Activated CD8-positive, alpha-beta memory T cell treated with anti-CD3 and anti-CD28 coated beads, Interleukin-2, amount 10 ng/mL, durations not matched to agents 7 days and 5 days (primary cell): Measurements from ENCODE around the gene SLC2A8. TPM values are rescaled to one million over a fixed set of nuclear protein-coding genes. Genes with fewer than 3 reads are reported as not detected.

Experiments
- ATAC-seq: fragments of 150-1000 bp; cut with Tn5 transposase; one replicate; pipeline ENCODE4 v1.10.0; 2021; ENCODE audit warnings: moderate library complexity
- CTCF ChIA-PET: fragments of 350-600 bp; sonication (Branson Sonifier 250); formaldehyde crosslinking; loops from one replicate; lab custom pipeline; 2021; ENCODE audit warnings: antibody characterized with exemption; lab: Charles Lee
- DNase-seq: peaks from one replicate; pipeline ENCODE4 v3.0.0-alpha.2; 2020
- H3K27ac Mint-ChIP-seq: one replicate; pipeline ENCODE4 v1.8.0; 2021; ENCODE audit warnings: mild to moderate bottlenecking, mixed read lengths
- H3K27me3 Mint-ChIP-seq: one replicate; pipeline ENCODE4 v1.8.0; 2021; ENCODE audit warnings: mixed read lengths
- H3K36me3 Mint-ChIP-seq: one replicate; pipeline ENCODE4 v1.8.0; 2021; ENCODE audit warnings: mild to moderate bottlenecking, mixed read lengths
- H3K4me1 Mint-ChIP-seq: one replicate; pipeline ENCODE4 v1.8.0; 2021; ENCODE audit warnings: mixed read lengths
- H3K4me3 Mint-ChIP-seq: one replicate; pipeline ENCODE4 v1.8.0; 2021; ENCODE audit warnings: mild to moderate bottlenecking, moderate library complexity, mixed read lengths
- H3K9me3 Mint-ChIP-seq: one replicate; pipeline ENCODE4 v1.8.0; 2022; ENCODE audit warnings: low read depth, mixed read lengths
- total RNA-seq, 2 experiments: library from RNA; stranded (reverse); gene quantifications; one replicate each; pipeline ENCODE4 v1.2.3, GENCODE V29; 2021

The SLC2A8 gene
- total RNA-seq, 2 experiments from 2014 or later: 12.1 to 26.0 TPM

DNA sequence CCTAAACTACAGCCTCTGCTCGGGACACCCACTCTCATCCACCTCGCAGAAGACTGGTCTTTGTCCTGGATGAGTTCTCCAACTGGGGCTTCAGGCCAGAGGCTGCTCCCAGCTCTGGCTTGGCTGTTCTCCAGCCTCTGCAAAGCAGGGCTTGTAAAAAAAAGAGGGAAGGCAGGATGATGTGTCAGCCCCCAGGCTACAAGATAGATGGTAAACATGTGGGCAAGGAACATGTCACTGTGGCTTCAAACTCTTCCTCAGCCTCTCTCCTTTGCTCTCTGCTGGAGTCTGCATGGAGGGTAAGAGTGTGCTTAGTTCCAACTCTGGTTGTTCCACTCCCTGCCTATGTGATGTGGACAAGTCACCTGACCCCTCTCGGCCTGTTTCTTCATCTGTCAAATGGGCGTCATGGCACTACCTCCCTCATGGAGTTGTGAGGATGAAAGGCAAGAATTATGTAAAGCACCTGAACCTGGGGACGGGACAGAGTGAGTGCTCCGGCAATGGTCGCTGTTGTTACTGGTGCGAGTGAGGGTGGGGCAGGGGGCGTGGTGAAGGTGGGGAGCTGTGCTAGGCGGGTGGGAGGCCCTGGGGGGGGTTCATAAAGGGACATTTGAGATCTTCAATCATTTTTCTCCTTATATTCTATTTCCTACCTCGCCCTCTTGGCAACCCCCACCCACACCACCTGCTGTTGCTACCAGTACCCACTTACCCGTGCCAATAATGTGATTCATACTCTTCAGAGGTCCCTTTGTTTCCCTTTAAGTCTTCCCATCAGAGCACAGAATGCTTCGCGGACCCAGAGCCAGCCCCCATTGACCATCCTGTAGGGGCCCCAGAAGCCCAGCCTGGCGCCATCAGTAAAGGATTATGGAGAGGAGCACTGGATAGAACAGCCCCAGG, 20.4 kb downstream of the SLC2A8 start:
- ATAC-seq (no peak), DNase-seq (no peak)
- Mint-ChIP-seq H3K27ac (no peak overlapping the region), H3K4me1 (peaks cover 3% of the 10 kb centered on the region), H3K9me3 (no peaks in the 10 kb centered on the region), H3K36me3 (no peaks in the 10 kb centered on the region), H3K4me3 (no peak overlapping the region), H3K27me3 (peaks cover 2% of the 10 kb centered on the region)
- CTCF ChIA-PET: interaction anchor here (0.8 to 2.1 kb wide), 6 partner anchors 17 to 204 kb away, joined by 3 to 8 read pairs (median 4); partner anchors contain the start of gene SLC2A8

GRCh38 chr9:127418037-127418471, 21.1 kb downstream of the SLC2A8 start:
- no peak overlapping the region for H3K27ac Mint-ChIP-seq
- no peak overlapping the region for H3K4me3 Mint-ChIP-seq
- DNase-seq (peak; percentile 64), ATAC-seq (peak; percentile 78)
- no peaks in the 10 kb centered on the region for H3K36me3 Mint-ChIP-seq
- peaks cover 10% of the 10 kb centered on the region for H3K4me1 Mint-ChIP-seq
- H3K27me3 Mint-ChIP-seq: peaks cover 2% of the 10 kb centered on the region
- CTCF ChIA-PET: interaction anchor here (0.8 to 1.6 kb wide), 4 partner anchors 18 to 205 kb away, joined by 3 to 8 read pairs (median 4); partner anchors contain the start of gene SLC2A8
- H3K9me3 Mint-ChIP-seq: no peaks in the 10 kb centered on the region

GRCh38 chr9:127419348-127419747, 22.4 kb downstream of the SLC2A8 start:
- Mint-ChIP-seq H3K9me3 (no peaks in the 10 kb centered on the region), H3K4me1 (peaks cover 13% of the 10 kb centered on the region), H3K27ac (no peak overlapping the region), H3K36me3 (no peaks in the 10 kb centered on the region), H3K27me3 (no peaks in the 10 kb centered on the region), H3K4me3 (no peak overlapping the region)
- DNase-seq (no peak), ATAC-seq (no peak)
- CTCF ChIA-PET: interaction anchor here (1.6 kb wide), 1 partner anchor 22 kb away, joined by 4 read pairs; the partner anchor contains the start of gene SLC2A8

- no peaks in the 10 kb centered on the region for H3K9me3 Mint-ChIP-seq
- no peaks in the 10 kb centered on the region for H3K27me3 Mint-ChIP-seq
- no peak overlapping the region for H3K27ac Mint-ChIP-seq
- ATAC-seq (no peak), DNase-seq (no peak)
- no peak overlapping the region for H3K4me3 Mint-ChIP-seq
- H3K4me1 Mint-ChIP-seq: peaks cover 26% of the 10 kb centered on the region
- H3K36me3 Mint-ChIP-seq: no peaks in the 10 kb centered on the region
- CTCF ChIA-PET: interaction anchor here (1.5 to 1.6 kb wide), 2 partner anchors 24 to 32 kb away, joined by 4 read pairs; partner anchors contain the start of gene SLC2A8
These were observed 24.1 kb downstream of the SLC2A8 start for GRCh38 chr9:127421057-127421456.

DNA sequence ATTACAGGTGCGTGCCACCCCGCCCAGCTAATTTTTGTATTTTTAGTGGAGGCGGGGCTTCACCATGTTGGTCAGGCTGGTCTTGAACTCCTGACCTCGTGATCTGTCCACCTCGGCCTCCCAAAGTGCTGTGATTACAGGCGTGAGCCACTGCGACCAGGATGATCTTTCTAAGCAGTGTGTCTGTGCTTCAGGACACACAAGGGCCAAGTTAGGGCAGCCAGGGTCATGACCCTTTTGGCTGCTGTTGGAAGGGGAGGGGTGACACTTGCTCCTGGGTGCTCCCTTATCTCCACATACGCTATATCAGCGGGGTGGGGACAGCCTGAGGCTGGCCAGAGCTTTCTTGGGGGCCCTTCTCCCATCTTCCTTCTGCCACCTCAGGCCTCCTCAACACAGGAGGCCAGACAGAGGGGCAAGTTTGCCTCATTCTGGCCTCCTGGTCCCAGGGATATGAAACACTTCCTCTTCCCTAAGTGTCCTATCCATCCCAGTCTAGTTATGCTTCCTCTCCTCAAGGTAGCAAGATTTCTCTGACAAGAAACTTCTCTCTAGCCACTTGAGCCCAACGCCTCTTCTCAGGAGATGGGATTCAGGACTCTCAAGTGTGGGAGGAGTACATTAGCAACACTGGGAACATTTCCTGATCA, 25.3 kb downstream of the SLC2A8 start:
- ATAC-seq (no peak), DNase-seq (no peak)
- CTCF ChIA-PET: interaction anchor here (1.5 to 2.2 kb wide), 2 partner anchors 25 to 30 kb away, joined by 4 to 13 read pairs; partner anchors contain the start of gene SLC2A8
- H3K4me3 Mint-ChIP-seq: peak overlapping the region; percentile 97
- H3K9me3 Mint-ChIP-seq: no peaks in the 10 kb centered on the region
- H3K27ac Mint-ChIP-seq: no peak overlapping the region
- H3K36me3 Mint-ChIP-seq: peaks cover 6% of the 10 kb centered on the region
- peaks cover 33% of the 10 kb centered on the region for H3K4me1 Mint-ChIP-seq
- H3K27me3 Mint-ChIP-seq: no peaks in the 10 kb centered on the region

- Mint-ChIP-seq H3K4me3 (peak overlapping the region; percentile 97), H3K4me1 (peaks cover 33% of the 10 kb centered on the region), H3K27me3 (no peaks in the 10 kb centered on the region), H3K36me3 (peaks cover 7% of the 10 kb centered on the region), H3K9me3 (no peaks in the 10 kb centered on the region), H3K27ac (peak overlapping the region; percentile 85)
- ATAC-seq (no peak), DNase-seq (no peak)
- CTCF ChIA-PET: interaction anchor here (0.7 to 2.5 kb wide), 4 partner anchors 26 to 312 kb away, joined by 3 to 13 read pairs (median 4); partner anchors contain the start of genes LRSAM1, RPL12, SLC2A8 and TOR2A
These were observed 25.8 kb downstream of the SLC2A8 start for GRCh38 chr9:127422787-127423186.

DNA sequence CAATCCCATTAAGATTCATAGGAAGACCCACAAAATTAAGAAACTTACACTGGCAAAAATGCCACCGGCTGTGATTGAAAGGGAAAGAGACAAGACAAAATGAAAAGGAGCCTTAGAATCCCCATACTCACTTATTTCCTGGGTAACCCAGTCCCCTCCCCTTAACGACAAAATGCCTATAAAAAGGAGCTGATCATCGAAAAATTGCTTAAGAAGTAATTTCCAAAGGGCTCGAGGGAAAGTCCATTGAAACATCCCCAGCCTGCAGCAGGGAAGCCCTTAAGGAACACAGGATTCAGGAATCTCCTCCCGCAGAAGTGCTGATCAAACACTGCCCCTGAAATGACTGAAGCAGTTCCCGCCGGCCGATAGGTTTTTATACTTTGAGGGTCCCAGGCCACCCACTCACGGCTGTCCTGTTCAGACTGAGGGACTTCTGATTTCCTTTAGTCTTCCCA, 26.5 kb downstream of the SLC2A8 start:
- Mint-ChIP-seq H3K36me3 (peaks cover 14% of the 10 kb centered on the region), H3K9me3 (no peaks in the 10 kb centered on the region), H3K27ac (peak overlapping the region; percentile 85), H3K4me1 (peaks cover 39% of the 10 kb centered on the region), H3K27me3 (no peaks in the 10 kb centered on the region), H3K4me3 (peak overlapping the region; percentile 97)
- no peak for ATAC-seq
- DNase-seq: no peak
- CTCF ChIA-PET: interaction anchor here (0.7 to 2.5 kb wide), 7 partner anchors 26 to 483 kb away, joined by 3 to 13 read pairs (median 3); partner anchors contain the start of genes LRSAM1, RPL12, SLC2A8 and TOR2A

GRCh38 chr9:127423934-127424675, 27.1 kb downstream of the SLC2A8 start, which contains the start of gene ZNF79:
TSS of gene ZNF79 (plus strand) at chr9:127424382. CDS start at chr9:127424788, 406 bp downstream.
- DNase-seq (peak; percentile 96), ATAC-seq (peak; percentile 87)
- H3K27me3 Mint-ChIP-seq: no peaks in the 10 kb centered on the region
- H3K4me3 Mint-ChIP-seq: peak within 1 kb of the TSS; percentile 97
- peak within 1 kb of the TSS; percentile 85 for H3K27ac Mint-ChIP-seq
- no peaks in the 10 kb centered on the region for H3K9me3 Mint-ChIP-seq
- H3K4me1 Mint-ChIP-seq: peaks cover 43% of the 10 kb centered on the region
- H3K36me3 Mint-ChIP-seq: peaks cover 19% of the 10 kb centered on the region
- CTCF ChIA-PET: interaction anchor here (0.9 to 2.5 kb wide), 9 partner anchors 26 to 483 kb away, joined by 3 to 13 read pairs (median 3); partner anchors contain the start of genes LRSAM1, RPL12, SLC2A8 and TOR2A

GRCh38 chr9:127424676-127424999, 27.7 kb downstream of the SLC2A8 start:
- H3K27me3 Mint-ChIP-seq: no peaks in the 10 kb centered on the region
- no peaks in the 10 kb centered on the region for H3K9me3 Mint-ChIP-seq
- CTCF ChIA-PET: interaction anchor here (0.9 to 2.5 kb wide), 9 partner anchors 25 to 484 kb away, joined by 3 to 13 read pairs (median 3); partner anchors contain the start of genes LRSAM1, RPL12, SLC2A8 and TOR2A
- H3K4me3 Mint-ChIP-seq: peak overlapping the region; percentile 97
- peaks cover 22% of the 10 kb centered on the region for H3K36me3 Mint-ChIP-seq
- H3K27ac Mint-ChIP-seq: peak overlapping the region; percentile 85
- no peak for DNase-seq
- H3K4me1 Mint-ChIP-seq: peaks cover 43% of the 10 kb centered on the region
- peak; percentile 28 for ATAC-seq

GRCh38 chr9:127426756-127427155, 29.8 kb downstream of the SLC2A8 start:
- DNase-seq: peak; percentile 66
- Mint-ChIP-seq H3K9me3 (no peaks in the 10 kb centered on the region), H3K27me3 (no peaks in the 10 kb centered on the region), H3K4me3 (peak overlapping the region; percentile 58), H3K27ac (peak overlapping the region; percentile 85), H3K4me1 (peaks cover 51% of the 10 kb centered on the region), H3K36me3 (peaks cover 39% of the 10 kb centered on the region)
- CTCF ChIA-PET: interaction anchor here (0.7 kb wide), 1 partner anchor 479 kb away, joined by 3 read pairs; no protein-coding TSS in a partner anchor
- peak; percentile 37 for ATAC-seq

- H3K27ac Mint-ChIP-seq: peak overlapping the region; percentile 31
These were observed 31.4 kb downstream of the SLC2A8 start for GRCh38 chr9:127428348-127428747.

DNA sequence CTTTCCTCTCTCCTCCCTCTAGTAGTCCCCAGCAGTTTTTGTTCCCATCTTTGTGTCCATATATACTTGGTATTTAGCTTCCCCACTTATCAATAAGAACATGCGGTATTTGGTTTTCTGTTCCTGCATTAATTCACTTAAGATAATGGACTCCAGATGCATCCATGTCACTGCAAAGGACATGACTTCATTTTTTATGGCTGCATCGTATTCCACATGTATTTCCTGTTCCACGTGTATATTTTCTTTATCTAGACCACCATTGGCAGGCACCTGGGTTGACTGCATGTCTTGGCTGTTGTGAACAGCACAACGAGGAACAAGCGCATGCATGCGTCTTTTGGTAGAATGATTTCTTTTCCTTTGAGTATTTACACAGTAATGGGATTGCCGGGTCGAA, 33.4 kb downstream of the SLC2A8 start:
- ATAC-seq (no peak), DNase-seq (no peak)
- Mint-ChIP-seq H3K27ac (no peak overlapping the region), H3K4me1 (peaks cover 33% of the 10 kb centered on the region), H3K27me3 (no peaks in the 10 kb centered on the region), H3K4me3 (no peak overlapping the region), H3K9me3 (no peaks in the 10 kb centered on the region), H3K36me3 (peaks cover 60% of the 10 kb centered on the region)
- CTCF ChIA-PET: no interaction called here

More at GRCh38 chr9:127428348-127428747, 31.4 kb downstream of the SLC2A8 start:
- ATAC-seq (no peak), DNase-seq (no peak)
- CTCF ChIA-PET: no interaction called here
- peaks cover 41% of the 10 kb centered on the region for H3K4me1 Mint-ChIP-seq
- H3K4me3 Mint-ChIP-seq: no peak overlapping the region
- H3K36me3 Mint-ChIP-seq: peaks cover 46% of the 10 kb centered on the region
- no peaks in the 10 kb centered on the region for H3K27me3 Mint-ChIP-seq
- H3K9me3 Mint-ChIP-seq: no peaks in the 10 kb centered on the region
